Measurements from ENCODE around the gene ABCB11.

GRCh38 chr2:168981651-168982050 is 49.5 kb downstream of the ABCB11 start:
- TF ChIP-seq EP300 (IDR thresholded peaks at IDR 0.05), result no peak
- TF ChIP-seq POLR2A (IDR thresholded peaks at IDR 0.05; ENCODE audit: low read depth), result no peak
- TF ChIP-seq, protein P1, sequence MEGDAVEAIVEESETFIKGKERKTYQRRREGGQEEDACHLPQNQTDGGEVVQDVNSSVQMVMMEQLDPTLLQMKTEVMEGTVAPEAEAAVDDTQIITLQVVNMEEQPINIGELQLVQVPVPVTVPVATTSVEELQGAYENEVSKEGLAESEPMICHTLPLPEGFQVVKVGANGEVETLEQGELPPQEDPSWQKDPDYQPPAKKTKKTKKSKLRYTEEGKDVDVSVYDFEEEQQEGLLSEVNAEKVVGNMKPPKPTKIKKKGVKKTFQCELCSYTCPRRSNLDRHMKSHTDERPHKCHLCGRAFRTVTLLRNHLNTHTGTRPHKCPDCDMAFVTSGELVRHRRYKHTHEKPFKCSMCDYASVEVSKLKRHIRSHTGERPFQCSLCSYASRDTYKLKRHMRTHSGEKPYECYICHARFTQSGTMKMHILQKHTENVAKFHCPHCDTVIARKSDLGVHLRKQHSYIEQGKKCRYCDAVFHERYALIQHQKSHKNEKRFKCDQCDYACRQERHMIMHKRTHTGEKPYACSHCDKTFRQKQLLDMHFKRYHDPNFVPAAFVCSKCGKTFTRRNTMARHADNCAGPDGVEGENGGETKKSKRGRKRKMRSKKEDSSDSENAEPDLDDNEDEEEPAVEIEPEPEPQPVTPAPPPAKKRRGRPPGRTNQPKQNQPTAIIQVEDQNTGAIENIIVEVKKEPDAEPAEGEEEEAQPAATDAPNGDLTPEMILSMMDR (IDR thresholded peaks at IDR 0.05), result no peak
- TF ChIP-seq POLR2AphosphoS5 (IDR thresholded peaks at IDR 0.05), result no peak
